Measurements from ENCODE around the gene NLRC3. TPM values are rescaled to one million over a fixed set of nuclear protein-coding genes. Genes with fewer than 3 reads are reported as not detected.
A peak's percentile ranks its signal among the peaks of the same experiment; 100 is the strongest.
"Not testable (repeated sequence)": the region's sequence is repeated elsewhere in the genome, so short reads cannot be mapped to it uniquely, and the experiment has no call there.

Gene NLRC3
- total RNA-seq, 6 donors from 2014 or later, result 2.6 to 19.9 (median 3.9) TPM

- H3K4me1 ChIP-seq, result peaks cover 0 to 5% (median 0%) of the 10 kb centered on the region in 4 donors
- H3K4me3 ChIP-seq, result no peak overlapping the region
- DNase-seq (no peak), ATAC-seq (ENCODE audit: low FRiP score in 2 of 2) (no peak)
- no peaks in the 10 kb centered on the region for H3K9me3 ChIP-seq
- H3K27ac ChIP-seq, result no peak overlapping the region
- no peaks in the 10 kb centered on the region for H3K27me3 ChIP-seq
- TF ChIP-seq CTCF (IDR thresholded peaks at IDR 0.05) (no peak), EP300 (IDR thresholded peaks at IDR 0.05) (no peak), POLR2AphosphoS5 (IDR thresholded peaks at IDR 0.05) (no peak), POLR2A (IDR thresholded peaks at IDR 0.05) (no peak)
- peaks cover 6 to 66% (median 28%) of the 10 kb centered on the region in 4 donors for H3K36me3 ChIP-seq
These were observed 48.0 kb downstream of the NLRC3 start for GRCh38 chr16:3529175-3529574.

GRCh38 chr16:3528406-3528805 lies 48.8 kb downstream of the NLRC3 start:
- Histone ChIP-seq H3K27me3 (no peaks in the 10 kb centered on the region), H3K9me3 (no peaks in the 10 kb centered on the region), H3K36me3 (peaks cover 6 to 68% (median 29%) of the 10 kb centered on the region in 4 donors), H3K4me1 (peaks cover 0 to 5% (median 0%) of the 10 kb centered on the region in 4 donors), H3K27ac (no peak overlapping the region), H3K4me3 (no peak overlapping the region)
- no peak for TF ChIP-seq CTCF (IDR thresholded peaks at IDR 0.05)
- TF ChIP-seq EP300 (IDR thresholded peaks at IDR 0.05), result no peak
- no peak for TF ChIP-seq POLR2AphosphoS5 (IDR thresholded peaks at IDR 0.05)
- TF ChIP-seq POLR2A (IDR thresholded peaks at IDR 0.05), result no peak
- no peak for DNase-seq
- WGBS, 2 donors, result 95 to 96% methylated on average over 2 of the region's 2 CpGs
- no peak for ATAC-seq (ENCODE audit: low FRiP score in 2 of 2)

- peaks cover 3 to 68% (median 27%) of the 10 kb centered on the region in 4 donors for H3K36me3 ChIP-seq
- not testable (repeated sequence) for H3K4me3 ChIP-seq
These were observed 49.9 kb downstream of the NLRC3 start for GRCh38 chr16:3527216-3527829.

GRCh38 chr16:3525951-3526350 lies 51.3 kb downstream of the NLRC3 start:
- Histone ChIP-seq H3K4me1 (peaks cover 0 to 5% (median 0%) of the 10 kb centered on the region in 4 donors), H3K9me3 (no peaks in the 10 kb centered on the region), H3K4me3 (no peak overlapping the region), H3K27ac (no peak overlapping the region), H3K36me3 (peaks cover 5 to 63% (median 24%) of the 10 kb centered on the region in 4 donors), H3K27me3 (no peaks in the 10 kb centered on the region)
- TF ChIP-seq POLR2A (IDR thresholded peaks at IDR 0.05) (no peak), EP300 (IDR thresholded peaks at IDR 0.05) (no peak), CTCF (IDR thresholded peaks at IDR 0.05) (no peak), POLR2AphosphoS5 (IDR thresholded peaks at IDR 0.05) (no peak)
- no peak for ATAC-seq (ENCODE audit: low FRiP score in 2 of 2)
- 86 to 93% methylated on average over 5 of the region's 5 CpGs for WGBS, 2 donors
- no peak for DNase-seq

More at GRCh38 chr16:3527216-3527829, 49.9 kb downstream of the NLRC3 start:
- ATAC-seq (ENCODE audit: low FRiP score in 2 of 2); H3K4me1 ChIP-seq; H3K27ac ChIP-seq; H3K27me3 ChIP-seq; H3K9me3 ChIP-seq: not testable (repeated sequence)
- TF ChIP-seq CTCF (IDR thresholded peaks at IDR 0.05), result peak; percentile 34 to 77 (median 62)
- DNase-seq, result peak in 1 of 2 donors; percentile 89
- WGBS, 2 donors, result 43 to 55% methylated on average over 10 to 12 of the region's 12 CpGs

GRCh38 chr16:3523281-3523680 lies 53.9 kb downstream of the NLRC3 start:
- Histone ChIP-seq H3K4me3 (no peak overlapping the region), H3K4me1 (peaks cover 0 to 5% (median 0%) of the 10 kb centered on the region in 4 donors), H3K27ac (no peak overlapping the region), H3K27me3 (no peaks in the 10 kb centered on the region), H3K9me3 (no peaks in the 10 kb centered on the region), H3K36me3 (peaks cover 2 to 78% (median 34%) of the 10 kb centered on the region in 4 donors)
- DNase-seq (no peak), ATAC-seq (ENCODE audit: low FRiP score in 2 of 2) (no peak)
- no peak for TF ChIP-seq POLR2AphosphoS5 (IDR thresholded peaks at IDR 0.05)
- no peak for TF ChIP-seq POLR2A (IDR thresholded peaks at IDR 0.05)
- TF ChIP-seq EP300 (IDR thresholded peaks at IDR 0.05), result no peak
- TF ChIP-seq CTCF (IDR thresholded peaks at IDR 0.05), result no peak
- 94 to 97% methylated on average over 3 of the region's 3 CpGs for WGBS, 2 donors

Measured in upper lobe of left lung (tissue), 6 donors.